Measurements from ENCODE around the gene PIP4K2B.

GRCh38 chr17:38716368-38717005, 82.9 kb downstream of the PIP4K2B start:
- TF ChIP-seq CTCF (conservative IDR thresholded peaks at IDR 0.05; ENCODE audit: low read depth, low read length) = no peak
- no peak for TF ChIP-seq EZH2 (IDR thresholded peaks at IDR 0.05; ENCODE audit: low read length, unreplicated experiment)
- no peak for TF ChIP-seq EZH2phosphoT487 (IDR thresholded peaks at IDR 0.05; ENCODE audit: borderline replicate concordance, low read length)

Data from PC-3 (cell line).